GM12801 (cell line): ENCODE results near the gene NUP160.

Experiments
- CTCF ChIP-seq: IDR thresholded peaks from one replicate; pipeline ENCODE4 v1.5.1; 2011; ENCODE audit warnings: control low read depth; ENCODE audit not compliant: insufficient read length; ENCODE audit errors: extremely low read depth

Gene NUP160

GRCh38 chr11:47837929-47838328 lies 10.2 kb downstream of the NUP160 start:
- no peak for TF ChIP-seq CTCF

- TF ChIP-seq CTCF, result no peak
These were observed 10.9 kb downstream of the NUP160 start for GRCh38 chr11:47837292-47837691.

DNA sequence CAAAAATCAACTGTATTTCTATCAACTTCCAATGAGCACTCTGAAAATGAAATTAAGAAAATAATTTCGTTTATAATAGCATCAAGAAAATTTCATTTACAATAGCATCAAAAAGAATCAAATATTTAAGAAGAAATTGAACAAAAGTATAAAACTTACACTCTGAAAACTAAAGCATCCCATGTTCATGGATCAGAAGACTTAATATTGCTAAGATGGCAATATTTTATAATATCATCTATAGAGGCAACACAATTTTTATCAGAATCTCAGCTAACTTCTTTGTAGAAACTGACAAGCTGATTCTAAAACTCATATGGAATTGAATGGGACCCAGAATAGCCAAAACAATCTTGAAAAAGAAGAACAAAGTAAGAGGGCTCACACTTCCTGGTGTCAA lies 19.9 kb downstream of the NUP160 start:
- no peak for TF ChIP-seq CTCF

- no peak for TF ChIP-seq CTCF
These were observed 28.4 kb downstream of the NUP160 start for GRCh38 chr11:47819743-47820142.

DNA sequence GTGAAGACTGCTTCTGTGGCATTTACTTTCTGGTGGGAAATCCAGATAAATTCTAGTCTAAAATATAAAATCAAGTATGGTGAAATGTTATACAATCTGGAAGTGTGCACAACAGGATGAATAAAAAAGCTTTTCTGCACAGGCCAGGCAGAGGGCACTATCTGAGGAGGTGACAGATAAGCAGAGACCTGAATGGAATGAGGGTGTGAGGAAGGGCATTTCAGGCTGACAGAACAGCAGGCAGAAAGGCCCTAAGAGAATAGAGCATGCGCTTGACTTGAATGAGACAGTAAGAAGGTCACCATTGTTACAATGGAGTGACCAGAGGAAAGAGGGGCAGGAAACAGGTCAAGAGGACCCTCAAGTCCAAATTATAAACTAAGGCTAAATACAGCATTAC lies 47.4 kb downstream of the NUP160 start:
- TF ChIP-seq CTCF, result no peak

DNA sequence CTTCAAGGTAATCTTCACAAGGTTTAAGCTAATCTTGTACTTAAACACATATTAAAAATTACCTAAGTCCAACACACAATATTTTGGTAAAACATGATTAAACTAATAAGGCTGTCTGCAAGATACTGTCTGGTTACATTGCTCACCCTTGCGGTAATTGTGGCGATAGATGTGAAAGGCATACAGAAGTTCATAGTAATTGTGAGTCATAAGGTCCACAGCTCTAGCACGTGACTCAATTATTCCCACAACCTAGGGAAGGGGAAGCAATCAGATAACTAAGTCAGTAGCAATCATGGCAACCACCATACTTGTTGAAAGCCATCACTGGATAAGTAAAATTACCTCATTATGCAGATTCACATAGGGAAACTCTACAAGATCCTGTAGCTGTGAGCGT lies 50.5 kb downstream of the NUP160 start:
- TF ChIP-seq CTCF, result no peak

DNA sequence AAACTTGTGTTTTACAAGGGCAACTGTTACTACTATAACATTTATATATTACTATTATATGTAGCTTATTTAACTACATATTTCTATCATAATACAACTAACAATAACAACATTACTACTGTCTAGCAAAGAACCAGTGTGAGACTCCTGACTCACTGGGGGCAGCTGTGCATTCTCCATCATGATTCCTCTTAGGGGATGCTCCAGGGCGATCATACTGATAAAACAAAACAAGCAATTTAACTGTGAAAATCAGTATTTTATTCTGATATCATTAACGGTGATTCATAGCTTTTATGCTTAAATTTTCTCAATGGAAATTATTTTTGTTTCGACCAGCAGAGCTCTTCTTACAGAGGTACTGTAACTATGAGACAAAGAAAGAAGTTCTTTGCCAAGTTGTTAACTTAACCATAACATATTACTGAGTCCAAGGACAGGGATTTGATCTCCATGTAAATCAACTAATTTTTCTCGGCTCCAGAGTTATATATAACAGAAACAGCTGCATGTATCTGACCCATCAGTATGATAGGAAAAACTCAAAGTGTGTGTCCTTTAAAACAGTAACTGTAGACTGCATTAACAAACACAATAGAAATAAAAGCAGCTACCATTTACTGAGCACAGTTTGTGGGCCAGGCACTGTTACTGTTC lies 56.2 kb downstream of the NUP160 start:
- no peak for TF ChIP-seq CTCF
